ENCODE measurements around the gene ERFE.

ERFE gene

GRCh38 chr2:238149841-238150572, 8.8 kb upstream of the ERFE start:
- no peaks in the 10 kb centered on the region for H3F3A ChIP-seq (ENCODE audit: insufficient read depth, low read length)
- H2AFZ ChIP-seq (ENCODE audit: low read length), result no peak overlapping the region
- no peak overlapping the region for H3K27ac ChIP-seq (ENCODE audit: low read length)
- H4K20me1 ChIP-seq (ENCODE audit: insufficient read depth, low read length), result no peaks in the 10 kb centered on the region
- no peak overlapping the region for H3K9ac ChIP-seq (ENCODE audit: low read length)
- no peaks in the 10 kb centered on the region for H3K27me3 ChIP-seq (replicated peaks; ENCODE audit: insufficient read depth, low read length)
- no peak overlapping the region for H3K4me3 ChIP-seq (ENCODE audit: low read length)
- H3K4me2 ChIP-seq (ENCODE audit: low read depth, low read length), result no peak overlapping the region
- no peak for DNase-seq
- H3K9me2 ChIP-seq (replicated peaks; ENCODE audit: insufficient read depth, low read length), result no peaks in the 10 kb centered on the region
- H3K4me1 ChIP-seq (ENCODE audit: low read length), result no peaks in the 10 kb centered on the region
- TF ChIP-seq EZH2 (optimal IDR thresholded peaks at IDR 0.05; ENCODE audit: low read depth, low read length) (no peak), CTCF (IDR thresholded peaks at IDR 0.05; ENCODE audit: low read length) (no peak), EZH2phosphoT487 (IDR thresholded peaks at IDR 0.05; ENCODE audit: low read length) (no peak)
- no peaks in the 10 kb centered on the region for H3K36me3 ChIP-seq (replicated peaks; ENCODE audit: insufficient read depth, low read length)
- no peaks in the 10 kb centered on the region for H3K9me3 ChIP-seq (replicated peaks; ENCODE audit: insufficient read depth, low read length)
- H3K79me2 ChIP-seq (ENCODE audit: low read length), result no peaks in the 10 kb centered on the region

- H3K9ac ChIP-seq (ENCODE audit: low read length), result no peak overlapping the region
- H2AFZ ChIP-seq (ENCODE audit: low read length), result no peak overlapping the region
- no peak for DNase-seq
- no peaks in the 10 kb centered on the region for H3K79me2 ChIP-seq (ENCODE audit: low read length)
- TF ChIP-seq EZH2phosphoT487 (IDR thresholded peaks at IDR 0.05; ENCODE audit: low read length), result no peak
- no peak for TF ChIP-seq EZH2 (optimal IDR thresholded peaks at IDR 0.05; ENCODE audit: low read depth, low read length)
- no peak for TF ChIP-seq CTCF (IDR thresholded peaks at IDR 0.05; ENCODE audit: low read length)
- no peaks in the 10 kb centered on the region for H3K4me1 ChIP-seq (ENCODE audit: low read length)
- H4K20me1 ChIP-seq (ENCODE audit: insufficient read depth, low read length), result no peaks in the 10 kb centered on the region
- H3K4me3 ChIP-seq (ENCODE audit: low read length), result no peak overlapping the region
- H3K9me3 ChIP-seq (replicated peaks; ENCODE audit: insufficient read depth, low read length), result no peaks in the 10 kb centered on the region
- no peaks in the 10 kb centered on the region for H3K27me3 ChIP-seq (replicated peaks; ENCODE audit: insufficient read depth, low read length)
- no peaks in the 10 kb centered on the region for H3F3A ChIP-seq (ENCODE audit: insufficient read depth, low read length)
- H3K4me2 ChIP-seq (ENCODE audit: low read depth, low read length), result no peak overlapping the region; the same call in 1 of the 2 replicates
- no peak overlapping the region for H3K27ac ChIP-seq (ENCODE audit: low read length)
- H3K36me3 ChIP-seq (replicated peaks; ENCODE audit: insufficient read depth, low read length), result no peaks in the 10 kb centered on the region
- H3K9me2 ChIP-seq (replicated peaks; ENCODE audit: insufficient read depth, low read length), result no peaks in the 10 kb centered on the region
Observed at GRCh38 chr2:238150686-238151085, 8.1 kb upstream of the ERFE start.

DNA sequence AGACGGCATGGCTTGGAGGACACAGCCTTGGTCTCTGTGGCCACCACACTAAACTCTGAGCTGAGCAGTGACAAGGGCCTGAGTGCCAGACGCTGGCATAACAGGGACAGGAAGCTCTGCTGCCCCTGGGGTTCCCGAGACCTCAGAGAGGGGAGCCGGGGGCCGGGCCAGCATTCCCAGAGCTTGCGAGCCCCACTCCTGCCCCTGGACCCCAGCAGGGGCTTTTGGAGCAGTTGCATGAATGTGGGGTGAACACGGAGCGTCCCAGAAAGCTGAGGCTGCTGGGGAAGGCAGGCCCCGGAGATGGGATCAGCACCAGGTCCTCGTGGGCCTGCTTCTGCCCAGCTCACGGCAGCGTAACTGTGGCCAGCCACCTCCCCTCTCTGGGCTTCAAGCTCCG, 7.6 kb upstream of the ERFE start:
- Histone ChIP-seq H3K4me3 (ENCODE audit: low read length) (no peak overlapping the region), H3K36me3 (replicated peaks; ENCODE audit: insufficient read depth, low read length) (no peaks in the 10 kb centered on the region), H3K9me2 (replicated peaks; ENCODE audit: insufficient read depth, low read length) (no peaks in the 10 kb centered on the region), H3K27ac (ENCODE audit: low read length) (no peak overlapping the region), H3K4me2 (ENCODE audit: low read depth, low read length) (no peak overlapping the region; the same call in 1 of the 2 replicates), H3K9ac (ENCODE audit: low read length) (no peak overlapping the region), H3K79me2 (ENCODE audit: low read length) (no peaks in the 10 kb centered on the region), H3F3A (ENCODE audit: insufficient read depth, low read length) (no peaks in the 10 kb centered on the region), H3K4me1 (ENCODE audit: low read length) (no peaks in the 10 kb centered on the region), H3K9me3 (replicated peaks; ENCODE audit: insufficient read depth, low read length) (no peaks in the 10 kb centered on the region), H3K27me3 (replicated peaks; ENCODE audit: insufficient read depth, low read length) (no peaks in the 10 kb centered on the region), H2AFZ (ENCODE audit: low read length) (no peak overlapping the region), H4K20me1 (ENCODE audit: insufficient read depth, low read length) (no peaks in the 10 kb centered on the region)
- no peak for TF ChIP-seq EZH2phosphoT487 (IDR thresholded peaks at IDR 0.05; ENCODE audit: low read length)
- no peak for TF ChIP-seq CTCF (IDR thresholded peaks at IDR 0.05; ENCODE audit: low read length)
- no peak for TF ChIP-seq EZH2 (optimal IDR thresholded peaks at IDR 0.05; ENCODE audit: low read depth, low read length)
- DNase-seq, result no peak
